Activated T-cell treated with anti-CD3 and anti-CD28 coated beads for 1 hour (primary cell): ENCODE data around the gene LYPD1.
"Not testable (repeated sequence)": the region's sequence is repeated elsewhere in the genome, so short reads cannot be mapped to it uniquely, and the experiment has no call there.

ENCODE experiments used
- DNase-seq: peaks from one replicate; pipeline ENCODE4 v3.0.0-alpha.2; 2020; ENCODE audit warnings: low read depth

LYPD1 gene

GRCh38 chr2:132669908-132670495, at the start of gene LYPD1:
Gene LYPD1 (minus strand): TSS chr2:132670205. CDS start chr2:132669932, 273 bp downstream.
- DNase-seq: no peak

- no peak for DNase-seq
Measured at GRCh38 chr2:132719480-132719879, 49.5 kb upstream of the LYPD1 start.

GRCh38 chr2:132716954-132717353, 46.9 kb upstream of the LYPD1 start:
- DNase-seq: no peak

GRCh38 chr2:132715386-132716351, 45.7 kb upstream of the LYPD1 start:
- no peak for DNase-seq

GRCh38 chr2:132703396-132703795, 33.4 kb upstream of the LYPD1 start:
- DNase-seq: no peak

GRCh38 chr2:132701810-132702209, 31.8 kb upstream of the LYPD1 start:
- DNase-seq: no peak

- not testable (repeated sequence) for DNase-seq
Measured at GRCh38 chr2:132699802-132700201, 29.8 kb upstream of the LYPD1 start.

- not testable (repeated sequence) for DNase-seq
Measured at GRCh38 chr2:132698347-132698746, 28.3 kb upstream of the LYPD1 start.

- no peak for DNase-seq
Measured at GRCh38 chr2:132697556-132698205, 27.7 kb upstream of the LYPD1 start.

- no peak for DNase-seq
Measured at GRCh38 chr2:132692816-132693215, 22.8 kb upstream of the LYPD1 start.

GRCh38 chr2:132691556-132691955, 21.6 kb upstream of the LYPD1 start:
- DNase-seq: no peak

- DNase-seq: no peak
Measured at GRCh38 chr2:132690664-132691303, 20.8 kb upstream of the LYPD1 start.

GRCh38 chr2:132681766-132682165, 11.8 kb upstream of the LYPD1 start:
- DNase-seq: no peak

GRCh38 chr2:132680544-132680943, 10.5 kb upstream of the LYPD1 start:
- no peak for DNase-seq

GRCh38 chr2:132678483-132678882, 8.5 kb upstream of the LYPD1 start:
- no peak for DNase-seq

- DNase-seq: no peak
Measured at GRCh38 chr2:132677661-132678060, 7.7 kb upstream of the LYPD1 start.

- DNase-seq: no peak
Measured at GRCh38 chr2:132676999-132677398, 7.0 kb upstream of the LYPD1 start.

GRCh38 chr2:132671151-132671835, 1.3 kb upstream of the LYPD1 start:
- no peak for DNase-seq

GRCh38 chr2:132670496-132671150, 618 bp upstream of the LYPD1 start:
- DNase-seq: no peak

GRCh38 chr2:132668987-132669907, 758 bp downstream of the LYPD1 start:
- no peak for DNase-seq
